DND-41 (cell line): ENCODE measurements around the gene HSPA1L.

Experiments used
- CTCF ChIP-seq: IDR thresholded peaks from 2 replicates; pipeline ENCODE4 v1.5.1; 2012; ENCODE audit warnings: borderline replicate concordance, low read length, moderate library complexity, mild to moderate bottlenecking; ENCODE audit not compliant: poor library complexity, severe bottlenecking; ENCODE audit errors: extremely low read depth
- EZH2 ChIP-seq: IDR thresholded peaks from 3 replicates; pipeline ENCODE4 v1.6.1; 2012; ENCODE audit warnings: borderline replicate concordance, low read depth, mild to moderate bottlenecking, moderate library complexity, low read length, inconsistent platforms; ENCODE audit not compliant: severe bottlenecking

GRCh38 chr6:31762356-31762755, 52.7 kb downstream of the HSPA1L start, which contains the start of gene SAPCD1:
- TF ChIP-seq CTCF: no peak
- TF ChIP-seq EZH2: no peak
